DND-41 (cell line): ENCODE data around the gene UGGT2.
"Not testable (repeated sequence)": the region's sequence is repeated elsewhere in the genome, so short reads cannot be mapped to it uniquely, and the experiment has no call there.

ENCODE experiments used
- ATAC-seq: fragments of 200-7000 bp; cut with Tn5 transposase; 3 replicates; pipeline ENCODE4 v1.9.1; 2021; ENCODE audit warnings: low read depth; ENCODE audit not compliant: insufficient read depth
- DNase-seq: peaks from one replicate; pipeline ENCODE4 v3.0.0-alpha.2; 2020
- H2AFZ ChIP-seq: 2 replicates; pipeline ENCODE4 v1.6.0; 2012; ENCODE audit warnings: low read depth, low read length
- H3K27ac ChIP-seq: 2 replicates; pipeline ENCODE4 v1.5.1; 2012; ENCODE audit warnings: low read length, inconsistent platforms
- H3K27me3 ChIP-seq: fragments of 200-600 bp; sonication (generic); 2 replicates; pipeline ENCODE4 v1.6.0; 2012; ENCODE audit warnings: low read length, mild to moderate bottlenecking, inconsistent platforms; ENCODE audit not compliant: insufficient read depth, poor library complexity
- H3K36me3 ChIP-seq: 2 replicates; pipeline ENCODE4 v1.5.1; 2012; ENCODE audit warnings: low read length, inconsistent platforms; ENCODE audit not compliant: insufficient read depth
- H3K4me1 ChIP-seq: 2 replicates; pipeline ENCODE4 v1.5.1; 2012; ENCODE audit warnings: mild to moderate bottlenecking, low read length; ENCODE audit not compliant: insufficient read depth
- H3K4me2 ChIP-seq: 2 replicates; pipeline ENCODE4 v1.6.0; 2012; ENCODE audit warnings: mild to moderate bottlenecking, moderate library complexity, low read length, inconsistent platforms; ENCODE audit not compliant: insufficient read depth
- H3K4me3 ChIP-seq, 2 experiments: fragments of 200-600 bp in 1 of 2; shearing (Covaris generic) in 1 of 2; 2 replicates each; pipeline ENCODE4 v1.5.1; 2012 to 2016; ENCODE audit warnings: inconsistent platforms in 2 of 2, low read length in 2 of 2, mild to moderate bottlenecking in 2 of 2, low read depth in 1 of 2, moderate library complexity in 1 of 2
- H3K79me2 ChIP-seq: 2 replicates; pipeline ENCODE4 v1.6.0; 2012; ENCODE audit warnings: low read length, inconsistent platforms; ENCODE audit not compliant: insufficient read depth
- H3K9ac ChIP-seq: 2 replicates; pipeline ENCODE4 v1.6.0; 2012; ENCODE audit warnings: low read depth, mild to moderate bottlenecking, inconsistent platforms, low read length, moderate library complexity
- H3K9me3 ChIP-seq: 2 replicates; pipeline ENCODE4 v1.5.1; 2012; ENCODE audit warnings: low read length, moderate library complexity, mild to moderate bottlenecking, inconsistent platforms; ENCODE audit not compliant: insufficient read depth, severe bottlenecking
- H4K20me1 ChIP-seq: 2 replicates; pipeline ENCODE4 v1.6.0; 2012; ENCODE audit warnings: low read length; ENCODE audit not compliant: insufficient read depth
- EZH2 ChIP-seq: IDR thresholded peaks from 3 replicates; pipeline ENCODE4 v1.6.1; 2012; ENCODE audit warnings: borderline replicate concordance, low read depth, mild to moderate bottlenecking, moderate library complexity, low read length, inconsistent platforms; ENCODE audit not compliant: severe bottlenecking
- TF ChIP-seq, protein P1 (sequence below): IDR thresholded peaks from 2 replicates; pipeline ENCODE4 v1.5.1; 2012; ENCODE audit warnings: borderline replicate concordance, low read length, moderate library complexity, mild to moderate bottlenecking; ENCODE audit not compliant: poor library complexity, severe bottlenecking; ENCODE audit errors: extremely low read depth

The UGGT2 gene

GRCh38 chr13:95781016-95781415, 272.2 kb downstream of the UGGT2 start:
- H4K20me1 ChIP-seq = no peaks in the 10 kb centered on the region
- no peak overlapping the region for H3K4me2 ChIP-seq
- no peak overlapping the region for H3K9ac ChIP-seq
- TF ChIP-seq, protein P1, sequence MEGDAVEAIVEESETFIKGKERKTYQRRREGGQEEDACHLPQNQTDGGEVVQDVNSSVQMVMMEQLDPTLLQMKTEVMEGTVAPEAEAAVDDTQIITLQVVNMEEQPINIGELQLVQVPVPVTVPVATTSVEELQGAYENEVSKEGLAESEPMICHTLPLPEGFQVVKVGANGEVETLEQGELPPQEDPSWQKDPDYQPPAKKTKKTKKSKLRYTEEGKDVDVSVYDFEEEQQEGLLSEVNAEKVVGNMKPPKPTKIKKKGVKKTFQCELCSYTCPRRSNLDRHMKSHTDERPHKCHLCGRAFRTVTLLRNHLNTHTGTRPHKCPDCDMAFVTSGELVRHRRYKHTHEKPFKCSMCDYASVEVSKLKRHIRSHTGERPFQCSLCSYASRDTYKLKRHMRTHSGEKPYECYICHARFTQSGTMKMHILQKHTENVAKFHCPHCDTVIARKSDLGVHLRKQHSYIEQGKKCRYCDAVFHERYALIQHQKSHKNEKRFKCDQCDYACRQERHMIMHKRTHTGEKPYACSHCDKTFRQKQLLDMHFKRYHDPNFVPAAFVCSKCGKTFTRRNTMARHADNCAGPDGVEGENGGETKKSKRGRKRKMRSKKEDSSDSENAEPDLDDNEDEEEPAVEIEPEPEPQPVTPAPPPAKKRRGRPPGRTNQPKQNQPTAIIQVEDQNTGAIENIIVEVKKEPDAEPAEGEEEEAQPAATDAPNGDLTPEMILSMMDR = no peak
- no peak for TF ChIP-seq EZH2
- no peaks in the 10 kb centered on the region for H3K79me2 ChIP-seq
- DNase-seq = no peak
- H3K36me3 ChIP-seq = peaks cover 48% of the 10 kb centered on the region
- H3K4me3 ChIP-seq = no peak overlapping the region
- no peak overlapping the region for H3K27ac ChIP-seq
- no peaks in the 10 kb centered on the region for H3K27me3 ChIP-seq
- no peaks in the 10 kb centered on the region for H3K9me3 ChIP-seq
- no peak for ATAC-seq
- no peaks in the 10 kb centered on the region for H3K4me1 ChIP-seq
- no peak overlapping the region for H2AFZ ChIP-seq

- no peak overlapping the region for H3K4me3 ChIP-seq
- H3K4me2 ChIP-seq = no peak overlapping the region
- H3K4me1 ChIP-seq = no peaks in the 10 kb centered on the region
- TF ChIP-seq EZH2 = no peak
- TF ChIP-seq, protein P1 = no peak
- no peak for ATAC-seq
- no peak overlapping the region for H2AFZ ChIP-seq
- H3K36me3 ChIP-seq = peaks cover 43% of the 10 kb centered on the region
- H3K9me3 ChIP-seq = no peaks in the 10 kb centered on the region
- H4K20me1 ChIP-seq = no peaks in the 10 kb centered on the region
- no peak overlapping the region for H3K27ac ChIP-seq
- no peak overlapping the region for H3K9ac ChIP-seq
- no peak for DNase-seq
- H3K27me3 ChIP-seq = no peaks in the 10 kb centered on the region
- H3K79me2 ChIP-seq = no peaks in the 10 kb centered on the region
Observed at GRCh38 chr13:95779522-95779921, 273.7 kb downstream of the UGGT2 start.

- no peak overlapping the region for H3K4me3 ChIP-seq
- no peaks in the 10 kb centered on the region for H3K9me3 ChIP-seq
- H3K79me2 ChIP-seq = no peaks in the 10 kb centered on the region
- no peak overlapping the region for H3K4me2 ChIP-seq
- DNase-seq (no peak), ATAC-seq (no peak)
- TF ChIP-seq, protein P1 = no peak
- no peak for TF ChIP-seq EZH2
- no peak overlapping the region for H2AFZ ChIP-seq
- H3K27me3 ChIP-seq = no peaks in the 10 kb centered on the region
- no peak overlapping the region for H3K9ac ChIP-seq
- H3K27ac ChIP-seq = no peak overlapping the region
- no peaks in the 10 kb centered on the region for H4K20me1 ChIP-seq
- H3K36me3 ChIP-seq = peaks cover 24% of the 10 kb centered on the region; the same call in 1 of the 2 replicates
- H3K4me1 ChIP-seq = no peaks in the 10 kb centered on the region
Observed at GRCh38 chr13:95771905-95772304, 281.3 kb downstream of the UGGT2 start.

GRCh38 chr13:95763601-95764000, 289.6 kb downstream of the UGGT2 start:
- Histone ChIP-seq H3K4me3 (no peak overlapping the region), H3K27me3 (no peaks in the 10 kb centered on the region), H3K4me1 (no peaks in the 10 kb centered on the region), H2AFZ (no peak overlapping the region), H4K20me1 (no peaks in the 10 kb centered on the region), H3K36me3 (peaks cover 34% of the 10 kb centered on the region), H3K27ac (no peak overlapping the region), H3K9ac (no peak overlapping the region), H3K4me2 (no peak overlapping the region), H3K79me2 (no peaks in the 10 kb centered on the region), H3K9me3 (no peaks in the 10 kb centered on the region)
- no peak for DNase-seq
- TF ChIP-seq, protein P1 = no peak
- no peak for TF ChIP-seq EZH2
- no peak for ATAC-seq

- not testable (repeated sequence) for H3K27ac ChIP-seq, H2AFZ ChIP-seq, H3K4me3 ChIP-seq, H3K9me3 ChIP-seq, H3K27me3 ChIP-seq, ATAC-seq, H3K79me2 ChIP-seq, H3K4me1 ChIP-seq, H4K20me1 ChIP-seq, DNase-seq, H3K4me2 ChIP-seq, H3K9ac ChIP-seq
- H3K36me3 ChIP-seq = peaks cover 37% of the 10 kb centered on the region
Observed at GRCh38 chr13:95762626-95763025, 290.6 kb downstream of the UGGT2 start.
